Right lobe of liver (tissue), 6 donors: Measurements from ENCODE around the gene EXD3. TPM values are rescaled to one million over a fixed set of nuclear protein-coding genes. Genes with fewer than 3 reads are reported as not detected.
"Not testable (repeated sequence)": the region's sequence is repeated elsewhere in the genome, so short reads cannot be mapped to it uniquely, and the experiment has no call there.

Experiments used
- ATAC-seq, 4 donors: fragments of 200-7000 bp; cut with Tn5 transposase; one replicate each; pipeline ENCODE4 v1.9.1; 2020; ENCODE audit warnings: mild to moderate bottlenecking in 4 of 4, moderate library complexity in 4 of 4
- DNase-seq, 3 donors: peaks; one replicate each; pipeline ENCODE4 v3.0.0-alpha.2; 2020
- H3K27ac ChIP-seq, 3 donors: fragments of 200-600 bp; one replicate each; pipeline ENCODE4 v1.8.0; 2022
- H3K27me3 ChIP-seq, 2 donors: fragments of 200-600 bp; one replicate each; pipeline ENCODE4 v1.8.0; 2022
- H3K36me3 ChIP-seq, 4 donors: fragments of 200-600 bp; sonication (generic) in 1 of 4; one replicate each; pipeline versions ENCODE4 v1.5.1 to v1.8.0; 2017 to 2022; ENCODE audit warnings: control low read depth in 1 of 4
- H3K4me1 ChIP-seq, 4 donors: fragments of 200-600 bp; sonication (generic) in 1 of 4; one replicate each; pipeline versions ENCODE4 v1.5.1 to v1.8.0; 2017 to 2022; ENCODE audit warnings: control low read depth in 1 of 4
- H3K4me3 ChIP-seq, 3 donors: fragments of 200-600 bp; one replicate each; pipeline ENCODE4 v1.8.0; 2022
- H3K9me3 ChIP-seq, 4 donors: fragments of 200-600 bp; sonication (generic) in 1 of 4; one replicate each; pipeline versions ENCODE4 v1.5.1 to v1.8.0; 2017 to 2022; ENCODE audit warnings: control low read depth in 1 of 4
- CTCF ChIP-seq, 4 donors: fragments of 200-600 bp in 3 of 4; fragments of 450-650 bp in 1 of 4; IDR thresholded peaks; one replicate each; pipeline versions ENCODE4 v1.5.1 to v1.8.0; 2016 to 2022; ENCODE audit warnings: antibody characterized with exemption in 4 of 4, mild to moderate bottlenecking in 2 of 4
- POLR2A ChIP-seq: fragments of 450-650 bp; IDR thresholded peaks from one replicate; pipeline ENCODE4 v1.6.1; 2017; ENCODE audit warnings: antibody characterized with exemption, mild to moderate bottlenecking
- WGBS: methylation state at CpG from one replicate; pipeline ENCODE4 v1.1.6; 2018; ENCODE audit warnings: low coverage, low lambda C conversion rate; ENCODE audit not compliant: insufficient coverage; ENCODE audit errors: missing lambda C conversion rate; 5-methylcytosine and 5-hydroxymethylcytosine counted together
- intact Hi-C, 2 donors: fragments of 100-400 bp; cut with DNase I; formaldehyde crosslinking; loops; one replicate each; pipeline versions ENCODE4 v1.11.2 to v1.14.1; 2022
- total RNA-seq, 6 experiments: library from RNA; depleted of rRNA in 2 of 6; stranded (reverse); fragments of >200 nt in 2 of 6; fragmentation: NEBNext Ultra II Directional in 3 of 6; extraction: Animal tissue kit (Norgen Biotek cat#: 25700) in 3 of 6; gene quantifications; one replicate each; pipeline versions ENCODE4 v1.1.0 to v1.2.4, GENCODE V29; 2016 to 2023
- donor health status: DM: no; HTN: yes; CAD: no.
- donor health status: DM: no; HTN: no; CAD: no.
- donor health status: DM: no; HTN: no; CAD: no.
- donor health status: DM: no; HTN: yes; CAD: no.
- donor health status: DM: no; HTN: yes; CAD: no.

EXD3 gene
- total RNA-seq, 6 experiments from 2014 or later = 3.3 to 14.4 (median 10.6) TPM

GRCh38 chr9:137411645-137412380, 11.1 kb downstream of the EXD3 start:
- intact Hi-C loops = no loop called here
- Histone ChIP-seq H3K4me3 (no peak overlapping the region), H3K4me1 (peaks cover 0 to 7% (median 2%) of the 10 kb centered on the region in 4 donors), H3K27ac (peak overlapping the region; percentile 26 to 70 (median 29)), H3K27me3 (no peaks in the 10 kb centered on the region), H3K9me3 (no peaks in the 10 kb centered on the region), H3K36me3 (no peaks in the 10 kb centered on the region)
- no peak for TF ChIP-seq POLR2A
- no peak for TF ChIP-seq CTCF (IDR thresholded peaks at IDR 0.05)
- ATAC-seq (peak; percentile 44 to 62 (median 52)), DNase-seq (peak; percentile 61 to 81 (median 72))
- 47% methylated on average over 13 of the region's 30 CpGs for WGBS

- Histone ChIP-seq H3K4me3 (no peak overlapping the region), H3K9me3 (no peaks in the 10 kb centered on the region), H3K27me3 (no peaks in the 10 kb centered on the region), H3K36me3 (no peaks in the 10 kb centered on the region), H3K27ac (peak overlapping the region in 1 of 3 donors; percentile 16), H3K4me1 (peaks cover 0 to 12% (median 5%) of the 10 kb centered on the region in 4 donors)
- WGBS = 20% methylated on average over 4 of the region's 17 CpGs
- TF ChIP-seq POLR2A (no peak), CTCF (IDR thresholded peaks at IDR 0.05) (no peak)
- DNase-seq (peak in 1 of 3 donors; percentile 43), ATAC-seq (no peak)
- intact Hi-C loops = no loop called here
Observed at GRCh38 chr9:137411260-137411644, 11.7 kb downstream of the EXD3 start.

- Histone ChIP-seq H3K27me3 (no peaks in the 10 kb centered on the region), H3K27ac (peak overlapping the region in 1 of 3 donors; percentile 16), H3K4me3 (no peak overlapping the region), H3K9me3 (no peaks in the 10 kb centered on the region), H3K4me1 (peaks cover 0 to 12% (median 5%) of the 10 kb centered on the region in 4 donors), H3K36me3 (no peaks in the 10 kb centered on the region)
- WGBS = no CpG with 5 or more reads among the region's 15 CpGs
- ATAC-seq = no peak
- DNase-seq = no peak
- TF ChIP-seq POLR2A = no peak
- no peak for TF ChIP-seq CTCF (IDR thresholded peaks at IDR 0.05)
- intact Hi-C loops = no loop called here
Observed at GRCh38 chr9:137410891-137411249, 12.1 kb downstream of the EXD3 start.

GRCh38 chr9:137410236-137410890, 12.6 kb downstream of the EXD3 start:
- H3K27ac ChIP-seq, H3K36me3 ChIP-seq, H3K9me3 ChIP-seq, H3K4me3 ChIP-seq, intact Hi-C loops, DNase-seq, H3K27me3 ChIP-seq, ATAC-seq: not testable (repeated sequence)
- H3K4me1 ChIP-seq = peaks cover 0 to 12% (median 5%) of the 10 kb centered on the region in 4 donors
- 78% methylated on average over 6 of the region's 18 CpGs for WGBS

- Histone ChIP-seq H3K36me3 (no peaks in the 10 kb centered on the region), H3K4me3 (no peak overlapping the region), H3K9me3 (no peaks in the 10 kb centered on the region), H3K27ac (no peak overlapping the region), H3K27me3 (no peaks in the 10 kb centered on the region), H3K4me1 (peaks cover 0 to 12% (median 5%) of the 10 kb centered on the region in 4 donors)
- TF ChIP-seq CTCF (IDR thresholded peaks at IDR 0.05) = no peak
- no peak for TF ChIP-seq POLR2A
- intact Hi-C loops = loop anchor here (5.0 to 10.0 kb wide), 2 partner anchors 105 to 112 kb away; partner anchors contain the start of gene NRARP (in 1 of the 2)
- WGBS = 96% methylated on average over 6 of the region's 11 CpGs
- DNase-seq (no peak), ATAC-seq (no peak)
Observed at GRCh38 chr9:137409515-137409914, 13.4 kb downstream of the EXD3 start.
